ENCODE measurements around the gene DKK1.

The DKK1 gene

GRCh38 chr10:52276986-52277385, 37.1 kb upstream of the DKK1 start:
- TF ChIP-seq CTCF (conservative IDR thresholded peaks at IDR 0.05; ENCODE audit: low read depth, low read length) = no peak
- no peak for DNase-seq (ENCODE audit: low read depth)
- H3K4me3 ChIP-seq (ENCODE audit: low read depth, low read length) = no peak overlapping the region

- DNase-seq (ENCODE audit: low read depth) = no peak
- H3K4me3 ChIP-seq (ENCODE audit: low read depth, low read length) = no peak overlapping the region
- TF ChIP-seq CTCF (conservative IDR thresholded peaks at IDR 0.05; ENCODE audit: low read depth, low read length) = no peak
These were observed 34.5 kb upstream of the DKK1 start for GRCh38 chr10:52279546-52279945.

- no peak overlapping the region for H3K4me3 ChIP-seq (ENCODE audit: low read depth, low read length)
- peak; percentile 47 for DNase-seq (ENCODE audit: low read depth)
- no peak for TF ChIP-seq CTCF (conservative IDR thresholded peaks at IDR 0.05; ENCODE audit: low read depth, low read length)
These were observed 34.0 kb upstream of the DKK1 start for GRCh38 chr10:52280051-52280450.

- TF ChIP-seq CTCF (conservative IDR thresholded peaks at IDR 0.05; ENCODE audit: low read depth, low read length) = no peak
- H3K4me3 ChIP-seq (ENCODE audit: low read depth, low read length) = no peak overlapping the region
- peak; percentile 41 for DNase-seq (ENCODE audit: low read depth)
These were observed 30.9 kb upstream of the DKK1 start for GRCh38 chr10:52283174-52283573.

- DNase-seq (ENCODE audit: low read depth) = no peak
- H3K4me3 ChIP-seq (ENCODE audit: low read depth, low read length) = no peak overlapping the region
- TF ChIP-seq CTCF (conservative IDR thresholded peaks at IDR 0.05; ENCODE audit: low read depth, low read length) = no peak
These were observed 29.6 kb upstream of the DKK1 start for GRCh38 chr10:52284416-52285013.

- DNase-seq (ENCODE audit: low read depth) = no peak
- no peak overlapping the region for H3K4me3 ChIP-seq (ENCODE audit: low read depth, low read length)
- TF ChIP-seq CTCF (conservative IDR thresholded peaks at IDR 0.05; ENCODE audit: low read depth, low read length) = no peak
These were observed 26.2 kb upstream of the DKK1 start for GRCh38 chr10:52287866-52288265.

GRCh38 chr10:52297747-52298146, 16.3 kb upstream of the DKK1 start:
- no peak for TF ChIP-seq CTCF (conservative IDR thresholded peaks at IDR 0.05; ENCODE audit: low read depth, low read length)
- no peak for DNase-seq (ENCODE audit: low read depth)
- no peak overlapping the region for H3K4me3 ChIP-seq (ENCODE audit: low read depth, low read length)
